ENCODE data around the gene LILRA6. TPM values are rescaled to one million over a fixed set of nuclear protein-coding genes. Genes with fewer than 3 reads are reported as not detected.

LILRA6 gene
- total and polyA plus RNA-seq, 2 of the 13 experiments (the other 11 are each of a cell fraction or from before 2014, with no cell fraction given): not detected

- no peak for TF ChIP-seq ZHX2 (IDR thresholded peaks at IDR 0.05; ENCODE audit: low read depth)
- TF ChIP-seq ZHX2 (CRISPR knock-in tag; IDR thresholded peaks at IDR 0.05; ENCODE audit: borderline replicate concordance): no peak
- peak; percentile 93 for TF ChIP-seq AKAP8 (CRISPR knock-in tag; IDR thresholded peaks at IDR 0.05)
- no peak for TF ChIP-seq ZNF556 (CRISPR knock-in tag; IDR thresholded peaks at IDR 0.05; ENCODE audit: borderline replicate concordance)
- TF ChIP-seq ZNF225 (CRISPR knock-in tag; IDR thresholded peaks at IDR 0.05): no peak
- no peak for TF ChIP-seq CREB3 (CRISPR knock-in tag; IDR thresholded peaks at IDR 0.05)
- TF ChIP-seq ZMAT5 (CRISPR knock-in tag; IDR thresholded peaks at IDR 0.05; ENCODE audit: borderline replicate concordance, low read depth): no peak
- no peak for TF ChIP-seq ZGPAT (CRISPR knock-in tag; IDR thresholded peaks at IDR 0.05)
- TF ChIP-seq ZNF180 (CRISPR knock-in tag; IDR thresholded peaks at IDR 0.05; ENCODE audit: borderline replicate concordance, low read depth): no peak
- peak; percentile 86 for TF ChIP-seq ZNF296 (CRISPR knock-in tag; conservative IDR thresholded peaks at IDR 0.05)
- TF ChIP-seq BCL3 (CRISPR knock-in tag; IDR thresholded peaks at IDR 0.05): 0 out of 2 replicates have a peak, but pooled peaks have one; percentile 2
- TF ChIP-seq AHR (CRISPR knock-in tag; IDR thresholded peaks at IDR 0.05): no peak
- no peak for TF ChIP-seq KDM5A (IDR thresholded peaks at IDR 0.05; ENCODE audit: borderline replicate concordance, low read length)
- TF ChIP-seq KDM2A (CRISPR knock-in tag; IDR thresholded peaks at IDR 0.05; ENCODE audit: borderline replicate concordance, low read depth): 0 out of 2 replicates have a peak, but pooled peaks have one; percentile 15
- 0 out of 2 replicates have a peak, but pooled peaks have one; percentile 3 for TF ChIP-seq HOXA3 (CRISPR knock-in tag; IDR thresholded peaks at IDR 0.05)
Measured at GRCh38 chr19:54209058-54209810, 33.4 kb downstream of the LILRA6 start (continued).

All from HepG2 (cell line).